ENCODE results near the gene B4GALT2. TPM values are rescaled to one million over a fixed set of nuclear protein-coding genes. Genes with fewer than 3 reads are reported as not detected.
A peak's percentile ranks its signal among the peaks of the same experiment; 100 is the strongest.

Gene B4GALT2
- total and polyA plus RNA-seq, 9 of the 15 experiments (the other 6 are each of a cell fraction or from before 2014, with no cell fraction given), result 1.3 to 86.8 (median 43.8) TPM

DNA sequence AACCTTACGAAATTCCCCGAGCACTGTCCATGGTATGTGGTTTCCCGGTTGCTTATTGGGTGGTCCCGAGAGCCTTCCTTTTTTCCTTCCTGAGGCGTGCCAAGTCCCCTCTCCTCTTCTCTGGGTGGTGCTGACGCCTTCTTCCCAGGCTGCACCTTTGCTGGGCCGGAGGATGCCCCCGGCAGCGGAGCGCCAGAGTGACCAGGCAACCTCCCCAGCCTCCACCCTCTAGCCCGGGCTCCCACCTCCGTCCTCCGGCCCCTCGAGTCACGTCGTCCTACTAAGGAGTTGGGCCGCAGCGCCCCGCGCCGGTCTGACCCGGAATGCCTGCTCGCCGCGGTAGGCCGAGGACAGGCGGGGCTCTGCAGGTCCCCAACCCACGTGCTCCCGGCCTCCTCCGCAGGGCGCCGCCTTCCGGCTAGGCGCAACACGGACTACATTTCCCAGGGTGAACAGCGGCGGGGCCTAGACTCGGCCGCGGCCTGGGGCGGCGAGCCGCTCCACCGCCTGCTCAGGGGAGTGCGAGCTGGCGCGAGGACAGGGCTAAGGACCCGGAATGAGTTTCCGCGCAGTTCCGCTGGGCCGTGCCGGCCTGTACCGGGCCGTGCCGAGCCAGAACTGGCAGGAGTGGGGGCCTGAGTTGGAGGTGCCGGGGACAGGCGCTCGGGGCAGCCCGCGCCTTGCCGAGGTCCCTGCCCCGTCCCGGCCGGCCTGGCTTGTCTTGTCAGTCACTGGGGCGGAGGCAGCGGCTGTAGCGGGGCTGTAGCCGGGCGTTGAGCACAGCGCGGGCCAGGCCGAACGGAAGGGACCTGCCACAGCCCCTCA lies 32.6 kb upstream of the B4GALT2 start, which contains the start of gene IPO13 (continued):
- TF ChIP-seq, protein P1, sequence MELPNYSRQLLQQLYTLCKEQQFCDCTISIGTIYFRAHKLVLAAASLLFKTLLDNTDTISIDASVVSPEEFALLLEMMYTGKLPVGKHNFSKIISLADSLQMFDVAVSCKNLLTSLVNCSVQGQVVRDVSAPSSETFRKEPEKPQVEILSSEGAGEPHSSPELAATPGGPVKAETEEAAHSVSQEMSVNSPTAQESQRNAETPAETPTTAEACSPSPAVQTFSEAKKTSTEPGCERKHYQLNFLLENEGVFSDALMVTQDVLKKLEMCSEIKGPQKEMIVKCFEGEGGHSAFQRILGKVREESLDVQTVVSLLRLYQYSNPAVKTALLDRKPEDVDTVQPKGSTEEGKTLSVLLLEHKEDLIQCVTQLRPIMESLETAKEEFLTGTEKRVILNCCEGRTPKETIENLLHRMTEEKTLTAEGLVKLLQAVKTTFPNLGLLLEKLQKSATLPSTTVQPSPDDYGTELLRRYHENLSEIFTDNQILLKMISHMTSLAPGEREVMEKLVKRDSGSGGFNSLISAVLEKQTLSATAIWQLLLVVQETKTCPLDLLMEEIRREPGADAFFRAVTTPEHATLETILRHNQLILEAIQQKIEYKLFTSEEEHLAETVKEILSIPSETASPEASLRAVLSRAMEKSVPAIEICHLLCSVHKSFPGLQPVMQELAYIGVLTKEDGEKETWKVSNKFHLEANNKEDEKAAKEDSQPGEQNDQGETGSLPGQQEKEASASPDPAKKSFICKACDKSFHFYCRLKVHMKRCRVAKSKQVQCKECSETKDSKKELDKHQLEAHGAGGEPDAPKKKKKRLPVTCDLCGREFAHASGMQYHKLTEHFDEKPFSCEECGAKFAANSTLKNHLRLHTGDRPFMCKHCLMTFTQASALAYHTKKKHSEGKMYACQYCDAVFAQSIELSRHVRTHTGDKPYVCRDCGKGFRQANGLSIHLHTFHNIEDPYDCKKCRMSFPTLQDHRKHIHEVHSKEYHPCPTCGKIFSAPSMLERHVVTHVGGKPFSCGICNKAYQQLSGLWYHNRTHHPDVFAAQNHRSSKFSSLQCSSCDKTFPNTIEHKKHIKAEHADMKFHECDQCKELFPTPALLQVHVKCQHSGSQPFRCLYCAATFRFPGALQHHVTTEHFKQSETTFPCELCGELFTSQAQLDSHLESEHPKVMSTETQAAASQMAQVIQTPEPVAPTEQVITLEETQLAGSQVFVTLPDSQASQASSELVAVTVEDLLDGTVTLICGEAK (IDR thresholded peaks at IDR 0.05), result peak; percentile 93
- TF ChIP-seq, protein P1 (CRISPR knock-in tag; IDR thresholded peaks at IDR 0.05), result no peak
- TF ChIP-seq KAT2B (IDR thresholded peaks at IDR 0.05; ENCODE audit: low read depth, low read length) (peak; percentile 36), RNF2 (IDR thresholded peaks at IDR 0.05) (peak; percentile 57; the same call in 1 of the 2 replicates), POLR2G (IDR thresholded peaks at IDR 0.05; ENCODE audit: low read depth, low read length) (peak; percentile 97), MAFF (IDR thresholded peaks at IDR 0.05; ENCODE audit: low read length) (no peak), ZNF239 (CRISPR knock-in tag; IDR thresholded peaks at IDR 0.05) (no peak), ZNF408 (CRISPR knock-in tag; IDR thresholded peaks at IDR 0.05; ENCODE audit: low read depth) (no peak), ZEB2 (IDR thresholded peaks at IDR 0.05) (0 out of 2 replicates have a peak, but pooled peaks have one; percentile 65), ELF1 (tag; IDR thresholded peaks at IDR 0.05) (peak; percentile 98), HNRNPL (IDR thresholded peaks at IDR 0.05; ENCODE audit: low read depth, low read length) (0 out of 2 replicates have a peak, but pooled peaks have one; percentile 17), FOXP1 (CRISPR knock-in tag; IDR thresholded peaks at IDR 0.05) (peak; percentile 98), THAP7 (CRISPR knock-in tag; IDR thresholded peaks at IDR 0.05) (no peak), ZFP1 (CRISPR knock-in tag; IDR thresholded peaks at IDR 0.05) (no peak)
- TF ChIP-seq, protein P2, sequence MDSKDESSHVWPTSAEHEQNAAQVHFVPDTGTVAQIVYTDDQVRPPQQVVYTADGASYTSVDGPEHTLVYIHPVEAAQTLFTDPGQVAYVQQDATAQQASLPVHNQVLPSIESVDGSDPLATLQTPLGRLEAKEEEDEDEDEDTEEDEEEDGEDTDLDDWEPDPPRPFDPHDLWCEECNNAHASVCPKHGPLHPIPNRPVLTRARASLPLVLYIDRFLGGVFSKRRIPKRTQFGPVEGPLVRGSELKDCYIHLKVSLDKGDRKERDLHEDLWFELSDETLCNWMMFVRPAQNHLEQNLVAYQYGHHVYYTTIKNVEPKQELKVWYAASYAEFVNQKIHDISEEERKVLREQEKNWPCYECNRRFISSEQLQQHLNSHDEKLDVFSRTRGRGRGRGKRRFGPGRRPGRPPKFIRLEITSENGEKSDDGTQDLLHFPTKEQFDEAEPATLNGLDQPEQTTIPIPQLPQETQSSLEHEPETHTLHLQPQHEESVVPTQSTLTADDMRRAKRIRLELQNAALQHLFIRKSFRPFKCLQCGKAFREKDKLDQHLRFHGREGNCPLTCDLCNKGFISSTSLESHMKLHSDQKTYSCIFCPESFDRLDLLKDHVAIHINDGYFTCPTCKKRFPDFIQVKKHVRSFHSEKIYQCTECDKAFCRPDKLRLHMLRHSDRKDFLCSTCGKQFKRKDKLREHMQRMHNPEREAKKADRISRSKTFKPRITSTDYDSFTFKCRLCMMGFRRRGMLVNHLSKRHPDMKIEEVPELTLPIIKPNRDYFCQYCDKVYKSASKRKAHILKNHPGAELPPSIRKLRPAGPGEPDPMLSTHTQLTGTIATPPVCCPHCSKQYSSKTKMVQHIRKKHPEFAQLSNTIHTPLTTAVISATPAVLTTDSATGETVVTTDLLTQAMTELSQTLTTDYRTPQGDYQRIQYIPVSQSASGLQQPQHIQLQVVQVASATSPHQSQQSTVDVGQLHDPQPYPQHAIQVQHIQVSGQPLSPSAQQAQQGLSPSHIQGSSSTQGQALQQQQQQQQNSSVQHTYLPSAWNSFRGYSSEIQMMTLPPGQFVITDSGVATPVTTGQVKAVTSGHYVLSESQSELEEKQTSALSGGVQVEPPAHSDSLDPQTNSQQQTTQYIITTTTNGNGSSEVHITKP (IDR thresholded peaks at IDR 0.05; ENCODE audit: partially characterized antibody), result peak; percentile 27

Data from K562 (cell line).